Effector CD8-positive, alpha-beta T cell (primary cell): ENCODE results near the gene SUPT20H.

Experiments
- DNase-seq: peaks from one replicate; lab custom pipeline; 2025; lab: John Stamatoyannopoulos, UW

The SUPT20H gene

GRCh38 chr13:37001921-37002250 lies 57.6 kb downstream of the SUPT20H start:
- no peak for DNase-seq

DNA sequence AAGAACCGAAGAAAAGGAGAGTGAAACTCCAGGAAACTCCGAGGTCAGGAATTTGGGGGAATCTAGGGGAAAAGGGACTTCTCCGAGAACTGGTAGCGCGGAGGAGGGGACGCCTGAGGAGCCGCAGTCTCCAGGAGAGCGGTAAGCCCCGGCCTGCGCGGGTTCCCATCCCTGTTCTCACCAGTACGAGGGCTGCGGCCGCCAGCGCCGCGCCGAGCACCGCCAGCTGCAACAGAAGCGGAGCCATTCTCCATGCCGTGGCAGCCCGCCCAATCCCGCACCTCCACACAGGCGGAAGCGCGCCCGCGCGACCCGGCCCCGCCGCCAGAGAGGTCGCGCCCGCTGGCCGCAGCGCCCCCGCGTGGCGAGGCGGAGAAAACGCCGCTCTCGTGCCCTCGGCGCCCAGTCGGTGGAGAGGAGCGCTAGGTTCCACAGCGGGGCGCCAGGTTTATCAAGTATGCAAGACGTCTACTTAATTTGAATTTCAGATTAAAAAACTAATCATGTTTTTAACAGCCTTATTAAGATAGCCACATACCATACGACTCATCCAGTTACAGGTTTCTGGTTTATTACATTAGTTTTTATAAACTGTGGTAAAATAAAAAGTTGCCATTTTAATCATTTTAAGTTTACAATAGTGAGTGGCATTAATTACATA lies 60.3 kb downstream of the SUPT20H start, which contains the start of gene ALG5:
TSS of gene ALG5 (minus strand) at position 287 of the 661 bp plus-strand sequence. CDS start at position 247, 40 bp downstream.
- peak; percentile 89 for DNase-seq

- no peak for DNase-seq
Measured at GRCh38 chr13:36998624-36999041, 60.9 kb downstream of the SUPT20H start.

DNA sequence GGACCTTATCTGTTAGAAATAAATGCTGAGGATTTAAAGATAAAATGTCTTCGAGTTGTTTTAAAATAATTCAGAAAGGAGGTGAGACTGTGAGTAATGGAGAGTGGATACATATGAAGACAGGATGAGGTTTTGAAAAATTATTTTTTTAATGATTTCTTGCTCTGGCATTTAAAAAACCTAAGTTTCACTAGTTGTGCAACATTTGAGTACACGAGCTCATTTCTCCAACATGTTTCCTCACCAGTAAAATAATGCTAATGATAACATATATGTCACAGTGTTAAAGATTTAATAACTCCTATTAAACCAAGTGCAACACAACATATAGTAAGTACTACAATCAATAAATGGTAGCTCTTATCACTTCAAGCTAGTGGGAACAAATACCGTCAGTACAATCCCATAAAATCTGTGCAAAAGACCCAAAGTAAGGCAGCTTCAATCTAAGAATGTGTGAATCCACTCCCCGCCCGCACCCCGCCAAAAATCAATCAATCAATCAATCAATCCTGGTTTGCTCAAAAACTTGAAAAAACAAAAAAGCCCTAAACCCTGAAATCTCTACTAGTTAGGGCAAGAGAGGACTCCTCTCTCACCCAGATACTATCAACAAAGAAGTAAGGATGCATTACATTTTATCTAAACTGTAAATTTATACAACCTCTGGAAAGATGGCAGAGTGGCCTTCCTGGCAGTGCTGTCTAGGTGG lies 61.6 kb downstream of the SUPT20H start:
- no peak for DNase-seq

DNA sequence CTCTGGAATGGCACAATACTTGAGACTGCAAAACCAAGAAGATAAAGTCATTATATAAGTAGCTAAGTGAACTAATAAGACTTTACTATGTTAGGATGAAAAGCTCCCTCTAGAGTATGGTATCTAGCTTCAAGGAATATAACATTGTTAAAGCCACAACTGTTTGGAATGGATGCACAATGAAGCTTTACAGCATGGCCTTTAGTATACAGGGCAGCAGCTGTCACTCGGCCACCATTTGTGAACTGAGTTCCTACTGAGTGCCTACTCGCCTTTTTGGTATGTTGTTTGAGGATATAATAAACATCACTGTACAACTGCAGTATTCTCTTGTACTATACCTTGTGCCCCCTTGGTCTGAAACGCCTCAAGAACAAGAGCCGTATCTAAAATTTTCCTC lies 67.1 kb downstream of the SUPT20H start:
- DNase-seq: no peak

- DNase-seq: no peak
Measured at GRCh38 chr13:36986462-36987240, 72.8 kb downstream of the SUPT20H start.

DNA sequence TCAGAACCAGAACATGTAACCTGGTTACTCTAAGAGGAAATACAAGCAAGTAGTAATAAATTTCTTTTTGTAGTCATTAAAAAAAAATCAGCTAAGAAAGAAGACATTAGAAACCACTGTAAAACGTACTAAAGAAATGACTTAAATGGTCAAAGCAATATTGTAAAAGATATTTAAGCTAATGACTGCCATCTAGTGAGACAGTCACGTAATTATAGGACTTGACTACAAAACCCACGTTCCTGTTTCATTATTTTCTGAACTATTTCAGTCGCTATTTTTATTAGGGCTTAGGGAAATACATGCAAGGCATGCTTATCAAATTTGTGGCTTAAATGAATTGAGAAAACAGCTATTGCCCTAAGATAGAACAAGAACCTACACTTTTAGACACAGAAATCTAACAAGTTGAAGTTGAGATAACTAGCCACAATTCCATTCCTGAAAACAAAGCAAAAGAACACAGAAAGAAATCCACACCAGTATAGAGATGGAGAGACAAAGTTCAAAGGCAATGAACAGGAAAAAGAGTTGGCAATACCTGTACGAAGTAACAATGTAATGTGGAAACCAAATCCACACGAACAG lies 78.2 kb downstream of the SUPT20H start:
- no peak for DNase-seq

DNA sequence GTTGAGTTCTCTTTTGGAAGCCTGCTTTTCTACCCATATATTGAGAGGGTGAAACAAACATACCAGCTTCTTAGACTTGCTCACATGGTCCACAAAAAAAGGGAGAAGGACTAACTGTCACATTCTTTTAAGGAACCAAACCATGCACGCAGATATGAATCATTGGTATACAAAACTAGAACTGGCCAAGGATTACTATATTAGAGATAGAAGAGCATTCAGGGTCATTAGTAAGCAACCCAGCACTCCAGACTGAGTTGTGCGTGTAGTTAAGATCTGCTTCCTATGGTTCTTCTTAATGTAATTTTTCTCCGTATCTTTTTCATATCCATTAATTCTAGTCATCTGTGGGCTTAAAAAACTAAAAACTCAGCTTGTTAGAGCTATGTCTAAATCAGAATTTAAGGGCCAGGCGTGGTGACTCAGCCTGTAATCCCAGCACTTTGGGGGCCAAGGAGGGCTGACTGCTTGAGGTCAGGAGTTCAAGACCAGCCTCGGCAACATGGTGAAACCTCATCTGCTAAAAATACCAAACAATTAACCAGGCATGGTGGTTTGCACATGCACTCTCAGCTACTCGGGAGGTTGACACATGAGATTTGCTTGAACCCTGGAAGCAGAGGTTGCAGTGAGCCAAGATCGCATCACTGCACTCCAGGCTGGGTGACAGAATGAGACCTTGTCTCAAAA lies 80.0 kb downstream of the SUPT20H start:
- no peak for DNase-seq

DNA sequence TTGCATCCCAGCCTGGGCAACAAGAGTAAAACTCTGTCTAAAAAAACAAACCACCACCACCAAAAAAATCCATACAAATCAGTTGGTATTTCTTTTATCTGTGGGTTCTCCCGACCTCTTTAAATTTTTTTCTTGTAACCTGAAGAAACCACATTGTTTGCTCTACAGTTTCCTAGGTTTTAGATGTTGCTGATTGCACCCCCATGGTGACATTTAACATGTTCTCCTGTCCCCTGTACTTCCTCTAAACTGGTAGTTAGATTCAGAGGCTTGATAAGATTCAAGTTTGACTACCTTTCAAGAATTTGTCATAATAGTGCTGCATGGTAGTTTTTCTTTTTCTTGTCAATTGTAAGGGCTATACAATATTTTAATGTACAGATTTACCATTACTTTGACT lies 84.3 kb downstream of the SUPT20H start:
- DNase-seq: no peak

DNA sequence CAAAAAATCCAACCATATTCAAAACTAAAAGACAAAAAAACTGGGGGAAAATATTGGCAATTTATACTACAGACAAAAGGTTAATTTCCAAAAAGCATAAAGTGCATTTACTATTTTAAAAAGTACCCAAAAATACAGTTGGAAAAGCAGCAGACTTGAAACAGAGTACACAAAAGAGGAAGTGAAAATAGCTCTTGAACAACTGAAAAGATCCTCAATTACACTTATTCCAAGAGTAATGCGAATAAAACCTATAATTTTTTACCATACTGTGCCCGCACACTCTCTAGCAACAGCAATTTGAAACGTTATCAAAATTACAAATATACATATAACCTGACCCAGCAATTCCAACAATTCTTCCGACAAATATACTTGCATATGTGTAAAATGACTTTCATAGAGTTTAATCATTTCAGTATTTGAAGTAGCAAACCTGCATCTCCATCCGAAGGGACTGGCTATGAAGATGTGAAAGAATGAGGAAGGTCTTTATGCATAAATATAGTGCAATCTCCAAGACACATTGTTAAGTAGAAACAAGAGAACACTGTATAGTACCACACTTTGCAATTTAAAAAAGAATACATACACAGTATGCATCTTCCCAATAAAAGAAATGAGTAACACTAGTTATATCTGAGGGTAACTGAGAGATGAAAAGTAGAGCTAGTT lies 85.7 kb downstream of the SUPT20H start:
- DNase-seq: no peak

- no peak for DNase-seq
Measured at GRCh38 chr13:36973009-36973408, 86.5 kb downstream of the SUPT20H start.

DNA sequence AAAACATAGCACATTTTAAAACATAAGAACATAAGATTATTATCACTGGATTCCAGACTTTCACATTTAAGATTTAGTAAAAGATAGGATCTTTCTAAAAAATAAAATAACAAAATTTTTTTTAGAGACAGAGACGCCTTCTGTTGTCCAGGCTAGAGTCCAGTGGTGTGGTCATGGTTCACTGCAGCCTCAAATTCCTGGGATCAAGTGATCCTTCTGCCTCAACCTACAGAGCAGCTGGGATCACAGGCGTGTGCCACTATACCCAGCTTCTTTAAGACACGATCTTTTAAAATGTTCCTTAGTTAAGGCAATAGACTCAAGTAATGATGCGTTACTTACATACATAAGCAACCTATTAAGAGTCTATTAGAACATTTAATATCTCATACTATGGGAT lies 93.1 kb downstream of the SUPT20H start:
- no peak for DNase-seq

GRCh38 chr13:36965767-36966166 lies 93.7 kb downstream of the SUPT20H start:
- DNase-seq: no peak

DNA sequence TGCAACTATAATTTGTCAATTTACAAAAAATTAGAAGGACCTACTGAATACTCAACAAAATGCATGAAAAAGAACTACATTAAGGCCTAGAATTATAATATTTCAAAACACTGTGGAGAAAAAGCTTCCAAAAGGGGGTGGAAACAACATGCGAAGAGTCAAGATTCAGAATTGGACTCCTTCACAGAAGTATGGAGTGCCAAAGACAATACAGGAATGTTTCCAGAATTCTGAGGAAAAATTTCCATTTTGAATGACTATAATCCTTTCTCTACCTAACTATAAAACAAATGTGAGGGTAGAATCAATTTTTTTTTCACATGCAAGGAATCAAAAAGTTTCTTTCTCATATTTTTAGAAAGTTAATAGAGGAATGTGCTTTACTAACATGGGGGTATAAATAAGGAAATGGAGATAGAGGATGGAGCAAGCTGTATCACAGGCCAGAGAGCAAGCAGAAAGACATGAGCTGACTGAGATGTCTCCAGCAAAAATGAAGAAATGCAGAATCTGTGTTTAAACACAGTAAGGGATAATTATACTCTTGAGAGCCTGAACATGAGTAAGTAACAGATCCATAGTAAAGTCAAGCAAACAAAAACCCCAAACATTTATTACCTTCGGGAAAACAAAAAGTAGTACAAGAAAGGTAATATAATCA lies 99.9 kb downstream of the SUPT20H start:
- no peak for DNase-seq
